Epithelial cell of proximal tubule (primary cell): ENCODE measurements around the gene KCNIP1. TPM values are rescaled to one million over a fixed set of nuclear protein-coding genes. Genes with fewer than 3 reads are reported as not detected.

Experiments
- DNase-seq: peaks from one replicate; pipeline ENCODE4 v3.0.0-alpha.2; 2011; ENCODE audit warnings: low read depth
- H3K4me3 ChIP-seq: 2 replicates; pipeline ENCODE4 v1.5.1; 2011; ENCODE audit warnings: low read depth, mild to moderate bottlenecking, low read length
- CTCF ChIP-seq: conservative IDR thresholded peaks from 2 replicates; pipeline ENCODE4 v1.5.1; 2012; ENCODE audit warnings: low read depth, mild to moderate bottlenecking, low read length
- total RNA-seq: library from RNA; depleted of rRNA; stranded (reverse); fragments of >200 nt; gene quantifications from 2 replicates; pipeline ENCODE4 v1.2.3, GENCODE V29; 2015

The KCNIP1 gene
- total RNA-seq, 1 donor from 2014 or later = 2.0 TPM

DNA sequence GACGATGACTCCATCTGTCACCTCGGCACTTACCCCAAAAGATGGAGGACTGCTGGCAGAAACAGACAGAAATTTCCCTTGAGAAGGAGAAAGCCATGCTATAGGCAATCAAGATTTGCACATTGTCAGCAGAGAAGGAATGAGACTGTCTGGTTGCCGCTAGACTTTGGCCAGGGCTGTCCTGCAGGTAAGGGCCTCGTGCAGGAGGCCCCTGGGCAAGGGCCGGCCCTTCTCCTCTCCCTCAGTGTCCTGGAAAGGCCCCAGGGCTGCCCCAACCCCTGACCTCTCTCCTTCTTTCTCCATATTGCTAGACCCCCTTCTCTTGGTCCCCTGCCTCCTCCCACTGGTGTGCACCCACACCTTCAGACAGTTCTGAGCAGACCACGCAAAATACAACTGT is 14.6 kb upstream of the KCNIP1 start:
- no peak for TF ChIP-seq CTCF
- no peak for DNase-seq

GRCh38 chr5:170490381-170490780 is 13.4 kb upstream of the KCNIP1 start:
- no peak for DNase-seq
- no peak overlapping the region for H3K4me3 ChIP-seq
- no peak for TF ChIP-seq CTCF

More for the DNA sequence above, 14.6 kb upstream of the KCNIP1 start:
- no peak overlapping the region for H3K4me3 ChIP-seq

GRCh38 chr5:170491479-170491878 is 12.3 kb upstream of the KCNIP1 start:
- peak; percentile 76 for DNase-seq
- H3K4me3 ChIP-seq = no peak overlapping the region
- TF ChIP-seq CTCF = no peak

DNA sequence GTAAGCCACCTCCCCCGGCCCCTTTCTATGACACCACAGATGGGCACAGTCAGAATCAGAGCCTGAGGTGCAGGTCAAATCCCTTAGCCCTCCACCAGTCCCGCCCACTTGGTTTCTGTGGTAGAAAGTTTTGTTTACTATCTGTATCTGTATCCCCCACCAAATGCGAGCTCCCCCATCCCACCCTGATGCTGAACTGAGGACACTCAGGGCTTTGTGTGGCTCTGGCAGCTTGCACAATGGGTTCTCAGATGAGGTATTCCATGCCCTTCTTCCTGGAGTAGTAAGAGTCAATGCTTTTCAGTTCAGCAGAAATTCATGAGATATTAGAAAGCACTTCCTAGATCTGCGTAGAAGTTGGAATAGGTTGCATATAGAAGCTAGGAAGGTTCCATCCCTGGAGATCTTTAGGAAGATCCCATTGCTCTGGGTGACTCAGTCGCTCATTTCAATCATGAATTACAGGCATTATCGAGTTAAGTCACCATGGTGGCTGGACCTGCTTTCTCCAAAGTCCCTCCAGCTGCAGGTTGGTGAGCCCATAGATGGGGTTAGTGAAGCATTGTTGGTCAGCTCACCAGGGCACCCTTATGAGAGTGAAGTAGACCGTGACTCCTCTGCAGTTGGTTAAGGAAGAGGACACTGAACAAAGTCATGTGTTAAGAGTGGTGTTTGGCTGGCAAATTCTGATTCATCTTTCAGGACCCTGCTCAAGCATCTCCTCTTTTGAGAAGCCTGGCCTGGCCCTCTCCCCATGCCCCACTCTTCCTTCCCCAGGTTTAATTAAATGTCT is 10.6 kb upstream of the KCNIP1 start:
- no peak for DNase-seq
- H3K4me3 ChIP-seq = no peak overlapping the region
- TF ChIP-seq CTCF = no peak

- DNase-seq = no peak
- H3K4me3 ChIP-seq = no peak overlapping the region
- no peak for TF ChIP-seq CTCF
Observed at GRCh38 chr5:170494041-170494440, 9.8 kb upstream of the KCNIP1 start.

GRCh38 chr5:170495825-170496661 is 7.8 kb upstream of the KCNIP1 start:
- no peak for DNase-seq
- H3K4me3 ChIP-seq = no peak overlapping the region
- no peak for TF ChIP-seq CTCF
